Activated CD8-positive, alpha-beta T cell treated with anti-CD3 and anti-CD28 coated beads for 36 hours (primary cell): ENCODE measurements around the gene CDK5RAP3. TPM values are rescaled to one million over a fixed set of nuclear protein-coding genes. Genes with fewer than 3 reads are reported as not detected.

ENCODE experiments used
- ATAC-seq: fragments of 200-7000 bp; cut with Tn5 transposase; one replicate; pipeline ENCODE4 v1.10.0; 2021; ENCODE audit warnings: mild to moderate bottlenecking, moderate library complexity
- CTCF ChIA-PET: fragments of 350-600 bp; sonication (Branson Sonifier 250); formaldehyde crosslinking; loops from one replicate; lab custom pipeline; 2021; ENCODE audit warnings: antibody characterized with exemption; lab: Charles Lee
- POLR2A ChIA-PET: fragments of 350-600 bp; sonication (Branson Sonifier 250); formaldehyde crosslinking; loops from one replicate; lab custom pipeline; 2021; ENCODE audit warnings: antibody characterized with exemption; lab: Charles Lee
- DNase-seq: peaks from one replicate; pipeline ENCODE4 v3.0.0-alpha.2; 2020
- H3K27ac Mint-ChIP-seq: one replicate; pipeline ENCODE4 v1.8.0; 2021; ENCODE audit warnings: mild to moderate bottlenecking, mixed read lengths
- H3K27me3 Mint-ChIP-seq: one replicate; pipeline ENCODE4 v1.8.0; 2021; ENCODE audit warnings: mixed read lengths
- H3K36me3 Mint-ChIP-seq: one replicate; pipeline ENCODE4 v1.8.0; 2021; ENCODE audit warnings: low read depth, mixed read lengths
- H3K4me1 Mint-ChIP-seq: one replicate; pipeline ENCODE4 v1.8.0; 2021; ENCODE audit warnings: low read depth, mixed read lengths
- H3K4me3 Mint-ChIP-seq: one replicate; pipeline ENCODE4 v1.8.0; 2021; ENCODE audit warnings: mild to moderate bottlenecking, moderate library complexity, mixed read lengths
- H3K9me3 Mint-ChIP-seq: one replicate; pipeline ENCODE4 v1.8.0; 2021; ENCODE audit warnings: mixed read lengths
- CTCF ChIP-seq: fragments of 200-600 bp; IDR thresholded peaks from one replicate; pipeline ENCODE4 v1.8.0; 2022; ENCODE audit warnings: antibody characterized with exemption, mild to moderate bottlenecking
- intact Hi-C: fragments of 100-400 bp; cut with micrococcal nuclease; formaldehyde crosslinking; loops from one replicate; pipeline ENCODE4 v1.10.0; 2022
- total RNA-seq, 2 experiments: library from RNA; stranded (reverse); gene quantifications; one replicate each; pipeline ENCODE4 v1.2.3, GENCODE V29; 2021

Gene CDK5RAP3
- total RNA-seq, 2 experiments from 2014 or later = 161 to 171 TPM

GRCh38 chr17:48002266-48002915 is 31.5 kb downstream of the CDK5RAP3 start:
- Mint-ChIP-seq H3K4me3 (no peak overlapping the region), H3K27me3 (peaks cover 12% of the 10 kb centered on the region), H3K36me3 (no peaks in the 10 kb centered on the region), H3K4me1 (peaks cover 2% of the 10 kb centered on the region), H3K27ac (no peak overlapping the region), H3K9me3 (no peaks in the 10 kb centered on the region)
- ATAC-seq (no peak), DNase-seq (no peak)
- POLR2A ChIA-PET = interaction anchor here (1.0 kb wide), 1 partner anchor 31 kb away, joined by 4 read pairs; the partner anchor contains the start of gene CDK5RAP3
- intact Hi-C loops = no loop called here
- no peak for TF ChIP-seq CTCF
- CTCF ChIA-PET = no interaction called here

GRCh38 chr17:48002916-48003416 is 32.1 kb downstream of the CDK5RAP3 start:
- Mint-ChIP-seq H3K4me3 (no peak overlapping the region), H3K9me3 (no peaks in the 10 kb centered on the region), H3K27me3 (peaks cover 12% of the 10 kb centered on the region), H3K36me3 (no peaks in the 10 kb centered on the region), H3K27ac (no peak overlapping the region), H3K4me1 (peaks cover 2% of the 10 kb centered on the region)
- intact Hi-C loops = no loop called here
- ATAC-seq = no peak
- no peak for TF ChIP-seq CTCF
- ChIA-PET CTCF (no interaction called here), POLR2A (interaction anchor here (1.0 kb wide), 1 partner anchor 32 kb away, joined by 4 read pairs; the partner anchor contains the start of gene CDK5RAP3)
- DNase-seq = no peak

GRCh38 chr17:48003417-48004151 is 32.7 kb downstream of the CDK5RAP3 start:
- ATAC-seq (no peak), DNase-seq (no peak)
- H3K4me3 Mint-ChIP-seq = no peak overlapping the region
- no peak for TF ChIP-seq CTCF
- intact Hi-C loops = no loop called here
- peaks cover 2% of the 10 kb centered on the region for H3K4me1 Mint-ChIP-seq
- peaks cover 15% of the 10 kb centered on the region for H3K27me3 Mint-ChIP-seq
- H3K36me3 Mint-ChIP-seq = no peaks in the 10 kb centered on the region
- no peak overlapping the region for H3K27ac Mint-ChIP-seq
- ChIA-PET CTCF (no interaction called here), POLR2A (no interaction called here)
- H3K9me3 Mint-ChIP-seq = no peaks in the 10 kb centered on the region

GRCh38 chr17:48004983-48005382 is 34.1 kb downstream of the CDK5RAP3 start:
- ATAC-seq = no peak
- no peak overlapping the region for H3K4me3 Mint-ChIP-seq
- intact Hi-C loops = no loop called here
- no peak for TF ChIP-seq CTCF
- H3K9me3 Mint-ChIP-seq = no peaks in the 10 kb centered on the region
- H3K4me1 Mint-ChIP-seq = peaks cover 2% of the 10 kb centered on the region
- ChIA-PET CTCF (no interaction called here), POLR2A (no interaction called here)
- no peak overlapping the region for H3K27ac Mint-ChIP-seq
- H3K36me3 Mint-ChIP-seq = no peaks in the 10 kb centered on the region
- H3K27me3 Mint-ChIP-seq = peaks cover 20% of the 10 kb centered on the region
- no peak for DNase-seq
